ENCODE data around the gene LILRA2.
"Not testable (repeated sequence)": the region's sequence is repeated elsewhere in the genome, so short reads cannot be mapped to it uniquely, and the experiment has no call there.

DNA sequence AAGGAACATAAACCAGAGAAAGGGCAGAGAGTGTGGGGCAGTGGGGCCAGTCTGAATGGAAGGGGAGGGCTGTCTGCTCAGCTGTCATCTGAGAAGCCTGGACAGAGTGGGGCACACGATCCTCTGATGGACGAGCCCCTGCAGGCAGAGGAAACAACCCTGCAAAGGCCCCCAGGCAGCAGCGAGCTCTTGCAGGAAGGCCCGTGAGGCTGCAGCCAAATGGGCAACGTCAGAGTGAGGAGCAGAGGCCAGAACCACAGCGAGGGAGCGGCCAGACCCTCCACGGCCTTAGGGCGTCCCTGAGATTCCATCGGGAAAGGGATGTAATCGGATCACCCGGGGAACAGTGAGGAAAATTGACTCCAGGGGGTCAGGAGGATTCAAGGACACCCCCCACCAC is 62.5 kb downstream of the LILRA2 start:
- TF ChIP-seq, protein P1, sequence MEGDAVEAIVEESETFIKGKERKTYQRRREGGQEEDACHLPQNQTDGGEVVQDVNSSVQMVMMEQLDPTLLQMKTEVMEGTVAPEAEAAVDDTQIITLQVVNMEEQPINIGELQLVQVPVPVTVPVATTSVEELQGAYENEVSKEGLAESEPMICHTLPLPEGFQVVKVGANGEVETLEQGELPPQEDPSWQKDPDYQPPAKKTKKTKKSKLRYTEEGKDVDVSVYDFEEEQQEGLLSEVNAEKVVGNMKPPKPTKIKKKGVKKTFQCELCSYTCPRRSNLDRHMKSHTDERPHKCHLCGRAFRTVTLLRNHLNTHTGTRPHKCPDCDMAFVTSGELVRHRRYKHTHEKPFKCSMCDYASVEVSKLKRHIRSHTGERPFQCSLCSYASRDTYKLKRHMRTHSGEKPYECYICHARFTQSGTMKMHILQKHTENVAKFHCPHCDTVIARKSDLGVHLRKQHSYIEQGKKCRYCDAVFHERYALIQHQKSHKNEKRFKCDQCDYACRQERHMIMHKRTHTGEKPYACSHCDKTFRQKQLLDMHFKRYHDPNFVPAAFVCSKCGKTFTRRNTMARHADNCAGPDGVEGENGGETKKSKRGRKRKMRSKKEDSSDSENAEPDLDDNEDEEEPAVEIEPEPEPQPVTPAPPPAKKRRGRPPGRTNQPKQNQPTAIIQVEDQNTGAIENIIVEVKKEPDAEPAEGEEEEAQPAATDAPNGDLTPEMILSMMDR (conservative IDR thresholded peaks at IDR 0.05 in 1 of 2, IDR thresholded peaks at IDR 0.05 in 1 of 2; ENCODE audit: extremely low read depth in 1 of 2, insufficient read depth in 1 of 2, low read depth in 1 of 2, low read length in 2 of 2): not testable (repeated sequence)
- TF ChIP-seq EZH2 (IDR thresholded peaks at IDR 0.05; ENCODE audit: borderline replicate concordance, low read length): not testable (repeated sequence)
